ENCODE data around the gene DDX20.

DNA sequence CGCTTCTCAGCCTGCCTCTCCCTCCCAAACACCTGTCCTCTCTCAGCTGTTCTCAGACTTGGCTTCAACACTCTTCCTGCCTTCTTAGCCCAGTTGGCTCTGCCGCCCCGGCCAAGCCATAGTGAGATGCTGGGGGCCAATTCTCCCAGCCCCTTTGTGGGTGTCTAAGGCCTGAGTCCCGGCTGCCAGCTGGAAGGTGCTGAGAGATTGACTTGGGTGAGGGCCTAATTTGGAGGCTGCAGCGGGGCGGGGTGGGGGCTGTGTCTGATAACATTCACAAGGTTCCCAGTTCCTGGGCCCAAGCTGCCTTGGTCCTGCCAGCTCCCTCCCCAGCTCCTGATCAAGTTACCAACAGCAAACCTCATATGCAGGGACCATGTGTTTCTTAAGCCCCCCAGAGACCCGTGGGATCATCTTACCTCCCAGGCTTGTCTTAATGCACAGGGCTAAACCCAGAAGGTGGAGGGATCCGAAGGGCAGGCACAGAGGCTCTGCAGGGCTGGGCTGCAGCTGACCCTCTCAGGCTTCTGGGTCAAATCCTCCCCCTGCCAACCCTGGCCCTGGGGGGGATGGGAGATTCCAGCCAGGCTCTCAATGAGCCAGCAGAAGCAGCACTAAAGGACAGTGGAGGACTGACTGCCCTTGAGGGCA lies 26.3 kb upstream of the DDX20 start:
- TF ChIP-seq, protein P1, sequence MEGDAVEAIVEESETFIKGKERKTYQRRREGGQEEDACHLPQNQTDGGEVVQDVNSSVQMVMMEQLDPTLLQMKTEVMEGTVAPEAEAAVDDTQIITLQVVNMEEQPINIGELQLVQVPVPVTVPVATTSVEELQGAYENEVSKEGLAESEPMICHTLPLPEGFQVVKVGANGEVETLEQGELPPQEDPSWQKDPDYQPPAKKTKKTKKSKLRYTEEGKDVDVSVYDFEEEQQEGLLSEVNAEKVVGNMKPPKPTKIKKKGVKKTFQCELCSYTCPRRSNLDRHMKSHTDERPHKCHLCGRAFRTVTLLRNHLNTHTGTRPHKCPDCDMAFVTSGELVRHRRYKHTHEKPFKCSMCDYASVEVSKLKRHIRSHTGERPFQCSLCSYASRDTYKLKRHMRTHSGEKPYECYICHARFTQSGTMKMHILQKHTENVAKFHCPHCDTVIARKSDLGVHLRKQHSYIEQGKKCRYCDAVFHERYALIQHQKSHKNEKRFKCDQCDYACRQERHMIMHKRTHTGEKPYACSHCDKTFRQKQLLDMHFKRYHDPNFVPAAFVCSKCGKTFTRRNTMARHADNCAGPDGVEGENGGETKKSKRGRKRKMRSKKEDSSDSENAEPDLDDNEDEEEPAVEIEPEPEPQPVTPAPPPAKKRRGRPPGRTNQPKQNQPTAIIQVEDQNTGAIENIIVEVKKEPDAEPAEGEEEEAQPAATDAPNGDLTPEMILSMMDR (conservative IDR thresholded peaks at IDR 0.05), result no peak
- TF ChIP-seq EZH2 (IDR thresholded peaks at IDR 0.05; ENCODE audit: low read depth), result no peak

All from PC-9 (cell line).